ENCODE measurements around the gene POMT2.

DNA sequence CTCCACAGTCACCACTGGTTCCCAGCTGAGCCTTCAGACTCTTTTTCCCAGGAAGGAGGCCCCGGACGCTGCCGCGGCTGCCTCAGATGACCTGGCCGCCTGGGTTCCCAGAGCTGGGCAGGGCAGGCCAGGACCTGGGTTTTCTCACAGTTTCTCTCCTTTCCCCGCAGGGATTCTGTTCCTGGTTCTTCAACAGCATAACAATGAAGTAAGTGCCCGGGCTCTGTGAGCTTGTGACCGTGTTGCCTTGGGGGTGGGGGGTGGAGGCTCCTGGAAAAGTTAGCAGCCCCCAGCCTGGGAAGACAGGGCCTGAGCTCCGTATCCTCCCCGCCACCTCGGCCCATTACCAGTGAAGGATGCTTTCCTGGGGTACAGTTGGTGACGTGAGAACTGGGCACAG lies 95.4 kb downstream of the POMT2 start:
- TF ChIP-seq POLR2A (IDR thresholded peaks at IDR 0.05), result no peak
- TF ChIP-seq, protein P1, sequence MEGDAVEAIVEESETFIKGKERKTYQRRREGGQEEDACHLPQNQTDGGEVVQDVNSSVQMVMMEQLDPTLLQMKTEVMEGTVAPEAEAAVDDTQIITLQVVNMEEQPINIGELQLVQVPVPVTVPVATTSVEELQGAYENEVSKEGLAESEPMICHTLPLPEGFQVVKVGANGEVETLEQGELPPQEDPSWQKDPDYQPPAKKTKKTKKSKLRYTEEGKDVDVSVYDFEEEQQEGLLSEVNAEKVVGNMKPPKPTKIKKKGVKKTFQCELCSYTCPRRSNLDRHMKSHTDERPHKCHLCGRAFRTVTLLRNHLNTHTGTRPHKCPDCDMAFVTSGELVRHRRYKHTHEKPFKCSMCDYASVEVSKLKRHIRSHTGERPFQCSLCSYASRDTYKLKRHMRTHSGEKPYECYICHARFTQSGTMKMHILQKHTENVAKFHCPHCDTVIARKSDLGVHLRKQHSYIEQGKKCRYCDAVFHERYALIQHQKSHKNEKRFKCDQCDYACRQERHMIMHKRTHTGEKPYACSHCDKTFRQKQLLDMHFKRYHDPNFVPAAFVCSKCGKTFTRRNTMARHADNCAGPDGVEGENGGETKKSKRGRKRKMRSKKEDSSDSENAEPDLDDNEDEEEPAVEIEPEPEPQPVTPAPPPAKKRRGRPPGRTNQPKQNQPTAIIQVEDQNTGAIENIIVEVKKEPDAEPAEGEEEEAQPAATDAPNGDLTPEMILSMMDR (IDR thresholded peaks at IDR 0.05), result no peak

Data from heart left ventricle (tissue), 13 donors.